NCI-H446 (cell line): ENCODE measurements around the gene GPR68.
"Not testable (repeated sequence)": the region's sequence is repeated elsewhere in the genome, so short reads cannot be mapped to it uniquely, and the experiment has no call there.

Experiments used
- DNase-seq, 2 experiments: peaks; one replicate each; lab custom pipeline; 2025; lab: John Stamatoyannopoulos, UW

GPR68 gene

DNA sequence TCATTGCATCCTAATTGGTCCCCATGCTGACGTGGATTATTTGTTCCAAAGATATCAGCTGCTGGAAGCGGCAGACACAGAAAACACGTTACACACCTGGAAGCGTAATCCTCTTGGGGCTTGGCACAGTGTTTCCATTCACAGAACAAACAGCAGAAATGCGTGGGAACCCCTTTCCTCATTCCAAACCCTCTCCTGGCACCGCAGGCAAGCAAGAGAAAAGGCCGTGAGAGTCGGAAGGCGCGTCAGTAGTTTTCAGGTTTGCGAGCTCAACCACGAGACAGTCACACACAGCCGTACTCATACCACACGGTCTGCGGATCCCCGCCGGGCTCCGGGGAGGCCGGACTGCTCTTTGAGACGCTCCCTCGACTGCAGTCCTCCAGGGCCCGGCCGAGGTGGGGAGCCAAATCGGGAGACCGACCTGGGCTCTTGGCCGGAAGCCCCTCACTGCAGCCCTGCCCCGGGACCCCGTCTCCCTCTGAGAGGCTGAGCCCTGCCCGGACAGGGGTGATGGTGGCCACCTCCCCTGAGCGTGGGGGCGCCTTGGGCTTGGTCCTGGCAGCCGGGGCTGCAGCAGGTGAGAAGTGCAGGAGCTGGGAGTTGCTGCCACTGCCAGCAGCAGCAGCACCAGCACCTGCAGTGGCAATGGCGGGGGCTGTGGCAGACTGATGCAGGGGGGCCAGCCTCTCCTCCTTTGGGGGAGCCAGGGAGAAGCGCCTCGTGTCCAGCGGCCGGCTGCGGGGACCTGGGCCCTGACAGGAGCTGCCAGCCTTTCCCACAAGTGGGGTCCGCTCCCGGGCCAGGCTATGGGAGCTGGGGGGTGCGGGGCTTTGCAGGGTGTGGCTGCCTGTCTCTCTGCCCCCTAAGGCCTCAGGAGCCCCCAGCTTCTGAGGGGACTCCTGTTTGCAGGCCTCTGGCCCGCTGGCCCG is 28.1 kb upstream of the GPR68 start:
- DNase-seq, result no peak

- DNase-seq, result no peak
Observed at GRCh38 chr14:91271639-91272038, 27.1 kb upstream of the GPR68 start.

DNA sequence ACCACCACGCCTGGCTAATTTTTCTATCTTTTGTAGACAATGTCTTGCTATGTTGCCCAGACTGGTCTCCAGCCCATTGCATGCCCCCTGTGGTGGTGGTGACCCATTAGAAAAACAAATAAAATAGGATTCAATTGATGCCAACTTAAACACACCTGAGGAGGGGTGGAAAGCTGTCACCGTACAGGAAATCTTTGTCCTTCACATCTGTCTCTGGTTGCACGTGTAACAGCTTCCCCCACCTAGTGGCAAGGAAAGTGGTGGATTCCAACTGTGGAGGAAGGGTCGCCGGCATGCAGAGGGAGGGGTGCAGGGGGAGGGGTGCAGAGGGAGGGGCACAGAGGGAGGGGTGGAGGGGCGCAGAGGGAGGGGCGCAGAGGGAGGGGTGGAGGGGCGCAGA is 26.1 kb upstream of the GPR68 start:
- no peak for DNase-seq

- DNase-seq, result no peak
Observed at GRCh38 chr14:91270188-91270587, 25.7 kb upstream of the GPR68 start.

DNA sequence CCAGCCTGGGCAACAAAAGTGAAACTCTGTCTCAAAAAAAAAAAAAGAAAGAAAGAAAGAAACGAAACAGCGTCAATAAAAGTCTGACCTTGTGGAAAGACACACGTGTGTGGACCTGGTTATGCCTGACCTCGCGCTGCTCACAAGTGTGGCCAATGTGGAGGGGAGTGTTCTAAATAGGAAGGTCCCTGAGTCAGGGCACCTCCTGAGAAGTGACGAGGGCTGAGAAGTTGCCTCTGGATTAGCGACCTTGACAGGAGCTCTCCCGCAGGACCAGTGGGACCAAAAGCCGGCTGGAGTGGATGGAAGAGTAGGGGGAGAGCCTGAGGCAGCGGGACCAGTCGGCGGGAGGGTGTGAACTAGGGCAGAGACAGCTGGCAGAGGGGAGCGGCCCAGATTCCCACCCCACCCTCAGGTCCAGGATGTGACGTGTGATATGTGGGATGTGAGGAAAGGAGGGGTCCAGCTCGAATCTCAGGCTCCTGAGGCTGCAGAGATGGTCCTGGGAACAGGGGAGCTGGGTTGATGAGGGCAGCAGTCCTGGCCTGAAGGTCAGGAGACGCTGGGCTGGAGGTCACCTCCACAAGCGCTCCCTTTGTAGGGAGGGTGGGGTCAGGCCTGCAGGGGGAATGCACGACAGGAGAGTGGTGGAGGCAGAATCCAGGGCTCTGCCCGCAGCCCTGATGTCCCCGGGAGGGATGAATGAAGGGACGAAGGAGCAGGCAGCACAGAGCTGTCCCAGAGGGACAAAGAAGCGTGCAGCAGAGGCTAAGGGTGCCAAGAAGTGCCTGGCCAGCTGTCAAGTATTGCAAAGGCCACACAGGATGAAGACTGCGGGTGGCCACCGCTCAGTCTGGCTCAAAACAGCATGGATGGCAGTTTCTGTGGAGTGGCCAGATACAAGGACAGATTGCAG is 24.8 kb upstream of the GPR68 start:
- DNase-seq, result peak; percentile 23 to 85

- DNase-seq, result no peak
Observed at GRCh38 chr14:91267965-91268437, 23.5 kb upstream of the GPR68 start.

DNA sequence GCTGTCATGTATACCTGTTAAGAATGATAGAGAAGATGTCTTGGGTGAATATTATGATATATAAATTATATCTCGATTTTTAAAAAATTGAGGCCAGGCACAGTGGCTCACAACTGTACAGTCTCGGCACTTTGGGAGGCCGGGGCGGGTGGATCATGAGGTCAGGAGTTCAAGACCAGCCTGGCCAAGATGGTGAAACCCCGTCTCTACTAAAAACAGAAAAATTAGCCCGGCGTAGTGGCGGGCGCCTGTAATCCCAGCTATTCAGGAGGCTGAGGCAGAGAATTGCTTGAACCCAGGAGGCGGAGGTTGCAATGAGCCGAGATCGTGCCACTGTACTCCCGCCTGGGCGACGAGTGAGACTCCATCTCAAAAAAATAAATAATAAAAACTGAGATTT is 21.8 kb upstream of the GPR68 start:
- not testable (repeated sequence) for DNase-seq

- DNase-seq, result no peak
Observed at GRCh38 chr14:91265404-91265803, 20.9 kb upstream of the GPR68 start.

DNA sequence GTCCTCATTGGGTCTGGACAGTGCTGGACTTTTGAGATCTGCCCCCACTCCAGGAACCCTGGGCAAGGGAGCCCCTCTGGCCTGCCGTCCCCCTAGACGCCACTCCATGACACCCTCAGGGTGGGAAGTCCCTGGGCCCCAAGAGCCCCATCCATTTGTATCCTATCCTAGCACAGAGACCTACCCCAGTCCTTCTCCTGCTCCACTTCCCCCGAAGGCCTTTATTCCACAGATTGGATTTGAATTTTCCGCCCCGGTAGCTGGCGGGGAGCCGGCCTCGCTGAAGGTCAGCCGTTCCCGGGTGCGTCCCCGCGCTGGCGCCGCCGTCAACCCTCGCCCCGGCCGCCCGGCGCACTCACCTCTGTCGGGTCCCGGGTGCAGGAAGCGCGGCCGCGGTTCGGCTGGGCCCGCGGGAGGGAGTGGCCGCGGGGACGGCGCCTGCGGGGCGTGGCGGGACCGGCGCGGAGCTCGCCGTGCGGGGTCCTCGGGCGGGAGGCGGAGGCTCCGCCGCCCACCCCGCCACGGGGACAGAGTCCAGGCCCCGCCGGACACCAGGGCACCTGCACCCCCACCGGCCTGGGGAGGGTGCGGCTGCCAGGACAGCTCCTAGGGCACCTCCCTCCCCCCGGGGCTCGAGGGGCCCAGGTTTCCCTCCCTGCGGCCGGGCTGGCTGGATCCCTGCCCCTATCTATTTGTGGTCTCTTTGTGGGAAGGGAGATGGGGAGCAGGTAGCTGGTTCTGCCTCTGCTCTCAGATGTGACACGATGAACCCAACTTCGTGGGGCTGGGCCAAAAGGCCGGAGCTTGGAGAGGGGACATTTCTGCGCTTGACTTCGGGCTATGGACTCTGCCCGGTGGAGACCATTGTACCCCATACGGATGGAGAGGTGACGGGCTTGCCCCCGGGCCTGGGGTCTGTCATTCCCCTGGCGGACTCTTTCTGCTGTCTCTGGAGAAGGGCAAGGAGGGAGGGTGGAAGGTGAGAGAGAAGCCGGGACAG is 19.9 kb upstream of the GPR68 start:
- no peak for DNase-seq

DNA sequence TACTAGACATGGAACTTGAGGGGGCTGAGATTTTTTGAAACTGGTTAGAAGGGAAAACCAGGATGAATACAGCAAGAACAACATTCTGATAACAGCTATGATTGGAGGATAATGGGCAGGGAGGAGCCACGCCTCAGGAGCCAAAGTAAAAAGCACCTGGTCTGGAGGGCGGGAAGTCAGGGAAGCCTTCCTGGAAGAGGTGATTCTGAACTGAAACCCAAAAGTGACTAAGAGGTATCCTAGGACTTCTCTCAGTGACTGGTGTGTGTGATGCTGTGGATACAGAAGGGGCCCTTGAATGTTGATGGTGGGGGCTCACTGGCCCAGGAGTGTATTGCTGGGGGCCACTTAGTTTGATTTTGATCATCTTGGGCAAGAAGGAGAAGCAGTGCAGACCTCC is 18.8 kb upstream of the GPR68 start:
- DNase-seq, result no peak

DNA sequence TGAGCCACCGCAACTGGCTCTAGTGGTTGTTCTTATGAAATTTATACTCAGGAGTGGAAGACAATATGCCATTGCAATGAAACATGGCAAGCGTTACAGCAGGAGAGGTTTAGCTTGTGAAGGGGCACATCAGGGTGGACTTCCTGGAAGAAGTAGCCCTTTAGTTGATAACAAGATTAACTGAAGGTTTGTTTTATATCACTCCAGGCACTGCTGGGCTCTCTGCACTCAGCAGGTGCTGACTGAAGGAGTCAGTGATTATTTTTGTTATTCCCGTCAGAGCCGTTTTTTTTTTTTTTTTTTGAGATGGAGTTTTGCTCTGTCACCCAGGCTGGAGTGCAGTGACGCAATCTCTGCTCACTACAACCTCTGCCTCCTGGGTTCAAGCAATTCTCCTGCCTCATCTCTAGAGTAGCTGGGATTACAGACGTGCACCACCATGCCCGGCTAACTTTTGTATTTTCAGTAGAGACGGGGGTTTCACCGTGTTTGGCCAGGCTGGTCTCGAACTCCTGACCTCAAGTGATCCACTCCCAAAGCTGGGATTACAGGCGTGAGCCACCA is 17.6 kb upstream of the GPR68 start:
- no peak for DNase-seq

- DNase-seq, result no peak
Observed at GRCh38 chr14:91261115-91261514, 16.6 kb upstream of the GPR68 start.

DNA sequence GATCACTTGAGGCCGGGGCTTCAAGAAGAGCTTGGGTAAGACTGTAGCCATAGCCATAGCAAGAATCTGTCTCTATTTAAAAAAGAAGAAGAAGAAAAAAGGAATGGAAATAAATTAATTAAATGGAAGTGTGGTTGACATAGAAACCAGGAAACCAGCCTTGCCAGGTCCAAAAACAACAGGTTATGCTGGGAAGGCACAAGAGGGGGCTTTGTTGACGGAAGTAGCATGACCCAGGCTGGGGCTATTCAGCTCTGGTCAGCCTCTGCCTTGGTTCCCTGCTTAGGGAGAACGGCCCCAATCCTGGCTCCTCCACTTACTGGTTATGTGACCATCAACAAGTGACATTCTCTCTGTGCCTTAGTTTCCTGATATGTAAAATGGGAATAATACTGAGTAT is 14.4 kb upstream of the GPR68 start:
- DNase-seq, result no peak

DNA sequence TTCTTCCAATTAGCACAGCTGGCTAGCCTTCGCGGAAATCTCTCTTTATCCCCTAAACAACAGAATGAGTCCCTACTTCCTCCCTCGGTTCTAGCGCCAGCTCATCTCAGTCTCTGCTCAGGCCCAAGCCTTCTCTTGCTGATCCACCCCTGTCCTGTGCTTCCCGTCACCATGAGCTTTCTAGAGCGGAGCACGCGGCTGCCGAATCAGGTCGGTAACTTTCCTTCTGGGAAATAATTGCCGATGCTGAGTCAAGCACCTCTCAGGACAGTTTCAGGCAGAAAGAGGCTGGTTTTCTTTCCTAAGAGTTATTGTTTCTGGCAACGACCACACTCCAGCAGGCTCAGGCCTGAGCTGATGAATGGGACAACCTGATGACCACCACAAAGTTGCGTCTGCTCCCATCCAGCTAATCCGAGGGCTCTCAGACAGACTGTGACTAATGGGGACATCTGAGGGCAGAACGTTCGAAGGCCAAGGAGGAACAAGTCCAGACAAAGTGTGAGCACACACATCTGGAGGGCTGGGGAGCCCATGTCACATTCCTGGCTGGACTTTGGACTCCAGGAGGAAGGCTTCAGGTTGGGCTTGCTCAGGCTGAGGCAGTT is 13.6 kb upstream of the GPR68 start:
- no peak for DNase-seq

DNA sequence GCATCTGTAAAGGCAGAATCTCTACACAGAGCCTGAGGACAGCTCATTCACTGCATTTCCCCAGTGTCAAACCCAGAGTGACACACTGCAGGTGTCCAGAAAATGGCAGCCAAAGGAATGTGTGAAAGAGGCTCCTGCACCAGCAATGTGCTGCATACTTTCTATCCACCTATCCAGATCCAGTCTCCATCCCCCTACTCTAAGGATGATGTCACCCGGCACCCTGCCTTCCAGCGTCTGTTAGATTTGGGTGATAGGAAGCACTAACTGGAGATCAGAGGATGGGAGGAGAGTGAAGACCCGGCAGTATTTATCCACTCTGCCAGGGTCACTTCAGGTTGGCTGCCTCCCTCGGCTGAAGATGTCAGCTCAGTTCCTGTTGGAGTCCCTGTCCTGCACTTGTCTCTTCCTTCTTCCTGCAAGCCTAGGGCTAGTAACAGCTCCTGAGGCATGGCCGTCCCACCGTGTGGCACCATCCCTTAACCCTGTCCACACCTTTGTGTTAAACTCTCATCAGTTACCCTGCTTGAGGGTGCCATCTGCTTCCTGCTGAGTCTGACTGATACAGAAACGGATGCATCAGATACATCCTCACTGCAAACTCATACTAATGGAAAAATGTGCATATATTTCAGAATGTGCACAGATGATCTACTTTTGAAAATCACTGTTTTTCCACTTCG is 13.0 kb upstream of the GPR68 start:
- DNase-seq, result peak; percentile 27 to 55

GRCh38 chr14:91256661-91257060 is 12.2 kb upstream of the GPR68 start:
- DNase-seq, result peak; percentile 22 to 57

DNA sequence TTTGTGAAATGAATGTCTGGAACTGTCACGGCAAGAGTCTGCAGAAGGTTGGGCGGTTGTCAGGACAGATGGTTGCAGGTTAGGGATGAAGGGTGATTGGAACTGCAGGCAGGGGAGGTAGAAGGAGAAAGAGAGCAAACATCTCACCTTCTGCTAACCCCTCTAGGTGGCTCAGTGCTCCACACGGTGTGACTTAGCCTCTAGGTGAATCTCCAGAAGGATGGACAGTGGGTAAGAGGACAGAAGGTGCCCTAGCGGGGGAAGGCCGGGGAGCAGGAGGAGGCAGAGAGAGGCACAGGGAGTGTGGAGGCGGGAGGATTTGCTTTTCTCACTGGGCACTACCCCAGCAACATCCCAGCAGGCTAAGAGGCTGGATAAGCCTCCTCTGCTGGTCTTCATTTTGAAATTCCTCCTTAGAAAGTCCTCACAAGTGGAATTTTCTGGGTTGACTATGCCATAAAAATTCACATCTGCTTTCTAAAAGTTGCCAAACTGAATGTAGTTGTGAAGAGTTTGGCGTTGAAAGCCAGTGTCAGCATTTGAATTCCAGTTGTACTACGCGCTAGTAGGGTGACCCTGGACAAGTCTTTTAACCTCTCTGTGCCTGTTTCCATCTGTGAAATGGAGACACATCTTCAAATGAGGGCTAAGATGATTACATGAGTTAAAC is 10.7 kb upstream of the GPR68 start:
- DNase-seq, result peak in 1 of 2 experiments; percentile 33

DNA sequence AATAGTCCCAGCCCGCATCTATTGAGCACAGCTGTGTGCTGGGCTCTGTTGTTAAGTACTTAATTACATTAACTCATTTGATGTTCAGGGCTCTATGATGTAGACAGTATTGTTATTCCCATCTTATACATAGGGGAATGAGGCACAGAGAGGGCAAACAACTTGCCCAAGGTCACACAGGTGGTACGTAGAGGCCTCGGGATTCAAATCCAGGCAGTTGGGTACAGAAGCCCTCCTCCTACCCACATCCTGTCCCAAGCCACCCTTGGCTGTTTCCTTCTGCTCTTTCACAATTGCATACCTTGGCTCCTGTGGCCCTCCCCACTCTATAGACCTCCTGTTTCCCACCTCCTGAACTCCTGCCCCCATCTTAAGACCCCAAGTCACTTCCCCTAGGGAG is 10.0 kb upstream of the GPR68 start:
- DNase-seq, result no peak

GRCh38 chr14:91253795-91254323 is 9.4 kb upstream of the GPR68 start:
- DNase-seq, result no peak
